HG03103 (cell line): ENCODE measurements around the gene TIMM50.

ENCODE experiments used
- ATAC-seq: cut with Tn5 transposase; IDR thresholded peaks from one replicate; pipeline ENCODE4 v1.9.1; 2021; ENCODE audit warnings: low read depth; ENCODE audit not compliant: unreplicated experiment

Gene TIMM50

GRCh38 chr19:39498798-39499642 lies 18.4 kb downstream of the TIMM50 start, which contains the start of gene DLL3:
Gene DLL3 (plus strand): TSS chr19:39498947. CDS start chr19:39498975, 28 bp downstream.
- ATAC-seq = no peak

DNA sequence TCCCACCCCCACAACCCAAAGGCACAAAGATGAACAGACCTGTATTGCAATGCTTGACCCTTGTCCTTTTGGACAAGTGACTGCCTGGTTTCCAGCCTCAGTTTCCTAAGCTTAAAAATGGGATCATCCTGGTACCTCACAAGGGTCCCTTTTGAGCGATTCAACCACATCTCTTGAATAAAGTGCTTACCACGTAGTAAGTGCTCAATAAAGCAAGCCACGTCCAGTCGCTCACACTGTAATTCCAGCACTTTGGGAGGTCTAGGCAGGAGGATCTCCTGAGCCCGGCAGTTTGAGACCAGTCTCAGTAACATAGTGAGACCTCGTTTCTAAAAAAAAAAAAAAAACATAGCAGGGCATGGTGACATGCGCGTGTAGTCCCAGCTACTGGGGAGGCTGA lies 19.3 kb downstream of the TIMM50 start:
- ATAC-seq = no peak

DNA sequence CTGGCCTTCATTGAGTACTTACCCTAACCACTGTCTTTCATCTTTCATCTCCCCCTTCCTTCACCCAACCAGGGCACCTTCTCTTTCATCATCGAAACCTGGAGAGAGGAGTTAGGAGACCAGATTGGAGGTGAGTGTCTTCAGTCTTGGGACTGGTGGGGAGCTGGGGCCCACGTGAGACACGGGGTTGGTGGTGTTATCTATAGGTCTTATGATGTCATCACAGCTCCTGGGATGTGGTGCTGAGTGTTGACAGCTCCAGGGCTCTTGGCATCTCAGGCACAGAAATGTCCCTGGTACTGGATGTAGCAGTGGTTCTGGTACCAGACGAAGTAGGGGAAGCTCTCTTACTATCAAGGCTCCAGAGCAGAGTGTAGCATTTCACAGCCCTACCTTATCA lies 19.9 kb downstream of the TIMM50 start:
- ATAC-seq = no peak

- no peak for ATAC-seq
Observed at GRCh38 chr19:39501340-39501739, 20.7 kb downstream of the TIMM50 start.

GRCh38 chr19:39502640-39503417 lies 22.2 kb downstream of the TIMM50 start:
- no peak for ATAC-seq

DNA sequence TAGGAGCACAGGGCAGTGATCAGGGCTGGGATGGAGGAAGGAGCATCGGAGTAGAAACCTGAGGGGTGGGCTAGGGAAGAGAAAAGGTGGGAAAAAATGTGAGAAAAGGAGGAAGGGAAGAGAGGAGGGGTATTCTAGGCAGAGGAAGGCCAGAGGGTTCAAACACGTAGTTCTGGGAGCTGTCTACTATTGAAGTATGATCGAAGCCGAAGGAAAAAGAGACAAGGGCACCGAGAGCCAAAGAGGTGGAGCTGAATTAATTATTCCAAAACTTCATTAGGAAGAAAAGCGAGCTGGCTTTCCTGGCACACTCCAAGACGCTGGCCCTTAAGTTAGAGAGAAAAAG lies 25.9 kb downstream of the TIMM50 start:
- ATAC-seq = no peak

GRCh38 chr19:39506944-39507714 lies 26.5 kb downstream of the TIMM50 start:
- ATAC-seq = no peak

- no peak for ATAC-seq
Observed at GRCh38 chr19:39507715-39508364, 27.2 kb downstream of the TIMM50 start.

- no peak for ATAC-seq
Observed at GRCh38 chr19:39508629-39509028, 28.0 kb downstream of the TIMM50 start.

- ATAC-seq = no peak
Observed at GRCh38 chr19:39509233-39509632, 28.6 kb downstream of the TIMM50 start.

- no peak for ATAC-seq
Observed at GRCh38 chr19:39512988-39513387, 32.4 kb downstream of the TIMM50 start.

- ATAC-seq = no peak
Observed at GRCh38 chr19:39514840-39515550, 34.4 kb downstream of the TIMM50 start, which contains the start of gene SELENOV. Gene SELENOV (plus strand): TSS chr19:39515139. CDS start chr19:39515213, 74 bp downstream.

- no peak for ATAC-seq
Observed at GRCh38 chr19:39515551-39516191, 35.0 kb downstream of the TIMM50 start.

DNA sequence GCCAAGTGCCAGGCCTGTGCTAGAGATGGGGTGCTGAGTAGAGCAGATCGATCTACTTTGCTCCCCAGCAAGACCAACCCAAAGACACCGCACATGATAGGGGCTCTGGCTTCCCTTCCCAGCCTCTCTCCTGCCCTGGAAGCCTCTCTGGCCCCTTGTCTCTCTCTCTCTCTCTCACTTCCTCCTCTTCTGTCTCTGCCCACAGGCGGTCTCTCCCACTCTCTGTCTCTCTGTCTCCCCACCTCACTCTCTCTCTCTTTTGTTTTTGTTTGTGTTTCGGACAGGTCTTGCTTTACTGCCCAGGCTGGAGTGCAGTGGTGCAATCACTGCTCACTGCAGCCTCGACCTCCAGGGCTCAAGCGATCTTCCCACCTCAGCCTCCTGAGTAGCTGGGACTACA lies 35.6 kb downstream of the TIMM50 start:
- no peak for ATAC-seq

DNA sequence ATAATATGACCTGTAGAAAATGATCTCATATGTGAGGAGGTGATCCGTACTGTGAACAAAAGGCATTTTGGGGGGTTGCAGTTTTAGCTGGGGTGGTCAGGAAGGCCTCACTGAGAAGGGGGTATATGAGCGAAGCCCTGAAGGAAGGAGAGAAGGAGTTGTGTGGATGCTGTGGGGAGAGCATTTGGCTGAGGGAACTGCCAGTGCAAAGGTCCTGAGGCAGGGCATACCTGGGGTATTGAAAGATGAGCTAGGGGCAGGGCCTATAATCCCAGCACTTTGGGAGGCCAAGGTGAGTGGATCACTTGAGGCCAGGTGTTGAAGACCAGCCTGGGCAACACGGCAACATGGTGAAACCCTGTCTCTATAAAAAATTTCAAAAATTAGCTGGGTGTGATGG lies 36.8 kb downstream of the TIMM50 start:
- ATAC-seq = no peak

DNA sequence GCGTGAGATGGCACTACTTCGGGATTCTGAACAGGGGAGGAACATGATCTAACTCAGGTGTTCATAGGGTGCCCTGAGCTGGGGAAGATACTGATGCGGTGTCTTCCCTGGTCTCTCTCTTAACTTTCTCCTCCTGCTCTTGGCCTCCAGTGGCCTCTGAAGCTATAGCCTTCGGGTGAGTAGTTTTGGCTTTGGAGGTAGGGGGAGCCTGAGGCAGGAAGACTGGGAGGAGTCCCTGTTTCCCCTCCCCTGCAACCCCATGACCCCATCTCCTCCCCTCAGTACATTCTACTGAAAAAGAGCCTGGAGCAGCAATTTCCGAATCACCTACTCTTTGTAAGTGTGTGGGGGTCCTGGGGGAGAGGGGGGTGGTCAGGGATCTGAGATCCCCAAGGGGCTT lies 37.8 kb downstream of the TIMM50 start:
- no peak for ATAC-seq

- no peak for ATAC-seq
Observed at GRCh38 chr19:39518975-39519374, 38.3 kb downstream of the TIMM50 start.

DNA sequence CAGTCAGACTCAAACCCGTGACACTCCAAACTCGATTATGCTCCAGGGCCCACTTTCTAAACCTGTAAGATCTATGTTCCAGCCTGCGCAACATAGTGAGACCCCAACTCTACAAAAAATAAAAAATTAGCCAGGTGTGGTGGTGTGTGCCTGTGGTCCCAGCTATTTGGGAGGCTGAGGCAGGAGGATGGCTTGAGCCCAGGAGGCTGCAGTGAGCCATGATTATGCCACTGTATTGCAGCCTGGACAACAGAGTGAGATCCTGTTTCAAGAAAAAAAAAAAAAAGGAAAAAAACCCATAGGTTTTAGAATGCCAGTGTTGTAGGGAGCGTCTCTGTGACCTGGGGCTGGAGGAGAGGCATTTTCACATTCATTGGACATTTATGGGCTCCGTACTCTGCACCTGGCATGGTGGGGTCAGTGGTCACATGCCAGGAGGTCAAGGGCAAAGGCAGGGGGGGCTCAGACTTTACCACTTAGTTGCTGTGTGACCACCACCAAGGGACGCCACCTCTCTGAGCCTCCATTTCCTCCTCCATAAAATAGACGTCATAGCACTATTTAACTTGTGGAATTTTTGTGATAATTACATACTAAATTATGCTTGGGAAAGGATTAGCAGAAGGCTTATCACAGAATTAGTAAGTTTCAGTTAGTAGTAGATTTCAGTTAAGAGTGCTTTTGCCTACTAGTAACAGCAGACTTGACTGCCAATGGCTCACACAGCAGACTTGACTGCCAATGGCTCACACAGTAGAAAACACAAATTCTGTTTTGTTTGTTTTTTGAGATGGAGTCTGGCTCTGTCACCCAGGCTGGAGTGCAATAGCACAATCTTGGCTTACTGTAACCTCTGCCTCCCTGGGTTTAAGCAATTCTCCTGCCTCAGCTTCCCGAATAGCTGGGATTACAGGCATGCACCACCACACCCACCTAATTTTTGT lies 40.2 kb downstream of the TIMM50 start:
- no peak for ATAC-seq
